Thyroid gland (tissue), 4 donors: Measurements from ENCODE around the gene POLR1D. TPM values are rescaled to one million over a fixed set of nuclear protein-coding genes. Genes with fewer than 3 reads are reported as not detected.
A peak's percentile ranks its signal among the peaks of the same experiment; 100 is the strongest.

Experiments
- DNase-seq, 2 donors: peaks; one replicate each; pipeline ENCODE4 v3.0.0-alpha.2; 2019
- H3K27ac ChIP-seq, 3 donors: fragments of 200-600 bp; sonication (generic); 1 replicate in 2 of 3; 2 replicates in 1 of 3; pipeline ENCODE4 v1.5.1; 2016 to 2019; ENCODE audit warnings: mild to moderate bottlenecking in 1 of 3, moderate library complexity in 1 of 3
- H3K27me3 ChIP-seq: fragments of 200-600 bp; sonication (generic); one replicate; pipeline ENCODE4 v1.5.1; 2019
- H3K36me3 ChIP-seq, 2 donors: fragments of 200-600 bp; sonication (generic); one replicate each; pipeline ENCODE4 v1.5.1; 2016 to 2019
- H3K4me1 ChIP-seq, 2 donors: fragments of 200-600 bp; sonication (generic); one replicate each; pipeline ENCODE4 v1.5.1; 2017 to 2019
- H3K4me3 ChIP-seq, 3 donors: fragments of 200-600 bp; sonication (generic); replicated peaks in 1 of 3; 1 replicate in 2 of 3; 2 replicates in 1 of 3; pipeline ENCODE4 v1.5.1; 2016; ENCODE audit warnings: mild to moderate bottlenecking in 1 of 3
- H3K9me3 ChIP-seq: fragments of 200-600 bp; sonication (generic); one replicate; pipeline ENCODE4 v1.5.1; 2017
- POLR2A ChIP-seq, 2 donors: fragments of 450-650 bp; IDR thresholded peaks; one replicate each; pipeline ENCODE4 v1.6.1; 2017; ENCODE audit warnings: antibody characterized with exemption in 2 of 2, mild to moderate bottlenecking in 2 of 2, moderate library complexity in 1 of 2
- WGBS, 2 donors: methylation state at CpG; one replicate each; pipeline ENCODE4 v1.1.5; 2017; 5-methylcytosine and 5-hydroxymethylcytosine counted together
- intact Hi-C: fragments of 100-400 bp; cut with DNase I; formaldehyde crosslinking; loops from one replicate; pipeline ENCODE4 v1.15.1; 2023
- total RNA-seq, 4 donors: library from RNA; depleted of rRNA; stranded (reverse); fragments of >200 nt; gene quantifications; one replicate each; pipeline ENCODE4 v1.2.3, GENCODE V29; 2016
- TF ChIP-seq, protein P1 (sequence below), 6 experiments: fragments of 200-600 bp in 3 of 6; fragments of 450-650 bp in 3 of 6; sonication (generic) in 3 of 6; IDR thresholded peaks; one replicate each; pipeline ENCODE4 v1.5.1; 2016 to 2019; ENCODE audit warnings: antibody characterized with exemption in 6 of 6, mild to moderate bottlenecking in 2 of 6, inconsistent platforms in 1 of 6, moderate library complexity in 1 of 6

Gene POLR1D
- total RNA-seq, 4 donors from 2014 or later, result 64.1 to 111 (median 87.0) TPM

DNA sequence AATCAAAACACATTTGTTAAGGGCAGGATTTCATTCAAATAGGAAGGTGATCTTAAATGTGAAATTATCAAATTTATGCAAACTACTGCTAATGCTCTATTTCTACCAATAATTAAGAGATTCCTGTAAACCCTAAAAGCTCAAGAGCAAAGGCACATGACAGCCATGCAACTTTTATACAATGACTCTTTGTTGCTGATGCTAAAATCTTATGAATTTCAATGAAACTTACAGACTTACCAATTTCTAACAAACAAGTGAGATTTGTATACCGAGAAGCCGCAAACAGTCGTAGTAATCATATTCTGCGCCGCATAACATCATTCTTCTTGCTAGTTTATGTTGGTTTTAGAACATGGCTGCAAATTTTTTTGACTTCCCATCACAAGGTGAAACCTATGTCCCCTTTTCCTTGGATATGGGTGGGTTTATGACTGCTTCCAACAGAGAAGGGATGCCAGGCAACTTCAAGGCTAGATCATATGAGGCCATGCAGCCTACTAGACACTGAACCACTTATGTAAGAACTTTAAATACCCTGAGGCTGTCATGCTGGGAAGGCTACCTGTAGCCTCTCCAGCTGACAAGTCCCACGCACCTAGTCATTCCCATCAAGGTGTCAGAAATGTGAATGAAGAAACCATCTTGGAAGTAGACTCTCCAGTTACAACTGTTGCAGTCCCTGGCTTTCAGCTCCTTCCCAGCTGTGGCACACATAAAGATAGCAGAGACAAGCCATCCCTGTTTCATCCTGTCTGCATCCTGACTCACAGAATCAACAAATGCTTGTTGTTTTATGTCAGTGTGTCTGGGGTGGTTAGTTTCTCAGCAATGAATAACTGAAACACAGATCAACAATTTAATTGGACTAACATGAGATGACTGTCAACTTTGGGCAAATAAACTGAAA is 43.3 kb upstream of the POLR1D start:
- H3K27me3 ChIP-seq, result no peaks in the 10 kb centered on the region
- TF ChIP-seq, protein P1, sequence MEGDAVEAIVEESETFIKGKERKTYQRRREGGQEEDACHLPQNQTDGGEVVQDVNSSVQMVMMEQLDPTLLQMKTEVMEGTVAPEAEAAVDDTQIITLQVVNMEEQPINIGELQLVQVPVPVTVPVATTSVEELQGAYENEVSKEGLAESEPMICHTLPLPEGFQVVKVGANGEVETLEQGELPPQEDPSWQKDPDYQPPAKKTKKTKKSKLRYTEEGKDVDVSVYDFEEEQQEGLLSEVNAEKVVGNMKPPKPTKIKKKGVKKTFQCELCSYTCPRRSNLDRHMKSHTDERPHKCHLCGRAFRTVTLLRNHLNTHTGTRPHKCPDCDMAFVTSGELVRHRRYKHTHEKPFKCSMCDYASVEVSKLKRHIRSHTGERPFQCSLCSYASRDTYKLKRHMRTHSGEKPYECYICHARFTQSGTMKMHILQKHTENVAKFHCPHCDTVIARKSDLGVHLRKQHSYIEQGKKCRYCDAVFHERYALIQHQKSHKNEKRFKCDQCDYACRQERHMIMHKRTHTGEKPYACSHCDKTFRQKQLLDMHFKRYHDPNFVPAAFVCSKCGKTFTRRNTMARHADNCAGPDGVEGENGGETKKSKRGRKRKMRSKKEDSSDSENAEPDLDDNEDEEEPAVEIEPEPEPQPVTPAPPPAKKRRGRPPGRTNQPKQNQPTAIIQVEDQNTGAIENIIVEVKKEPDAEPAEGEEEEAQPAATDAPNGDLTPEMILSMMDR (IDR thresholded peaks at IDR 0.05), result no peak
- no peak for TF ChIP-seq POLR2A (IDR thresholded peaks at IDR 0.05)
- WGBS, 2 donors, result 96 to 97% methylated on average over 6 of the region's 6 CpGs
- H3K9me3 ChIP-seq, result no peaks in the 10 kb centered on the region
- peaks cover under 1 to 2% of the 10 kb centered on the region in 2 donors for H3K4me1 ChIP-seq
- intact Hi-C loops, result no loop called here
- H3K4me3 ChIP-seq, result no peak overlapping the region
- no peak overlapping the region for H3K27ac ChIP-seq
- no peak for DNase-seq
- H3K36me3 ChIP-seq, result no peaks in the 10 kb centered on the region

- Histone ChIP-seq H3K4me3 (no peak overlapping the region), H3K27me3 (no peaks in the 10 kb centered on the region), H3K9me3 (no peaks in the 10 kb centered on the region), H3K4me1 (peaks cover 2 to 7% of the 10 kb centered on the region in 2 donors), H3K36me3 (no peaks in the 10 kb centered on the region), H3K27ac (peak overlapping the region in 2 of 3 donors; percentile 12 to 48)
- no peak for TF ChIP-seq POLR2A (IDR thresholded peaks at IDR 0.05)
- TF ChIP-seq, protein P1 (IDR thresholded peaks at IDR 0.05), result no peak
- WGBS, 2 donors, result 17 to 20% methylated on average over 4 of the region's 4 CpGs
- intact Hi-C loops, result no loop called here
- DNase-seq, result no peak
These were observed 38.0 kb upstream of the POLR1D start for GRCh38 chr13:27583645-27584044.

GRCh38 chr13:27587095-27587746 is 34.5 kb upstream of the POLR1D start:
- Histone ChIP-seq H3K27me3 (no peaks in the 10 kb centered on the region), H3K9me3 (no peaks in the 10 kb centered on the region), H3K4me3 (no peak overlapping the region), H3K4me1 (peaks cover 7 to 11% of the 10 kb centered on the region in 2 donors), H3K36me3 (no peaks in the 10 kb centered on the region), H3K27ac (no peak overlapping the region)
- 78 to 85% methylated on average over 5 of the region's 5 CpGs for WGBS, 2 donors
- no peak for DNase-seq
- TF ChIP-seq, protein P1 (IDR thresholded peaks at IDR 0.05), result no peak
- TF ChIP-seq POLR2A (IDR thresholded peaks at IDR 0.05), result no peak
- intact Hi-C loops, result no loop called here

DNA sequence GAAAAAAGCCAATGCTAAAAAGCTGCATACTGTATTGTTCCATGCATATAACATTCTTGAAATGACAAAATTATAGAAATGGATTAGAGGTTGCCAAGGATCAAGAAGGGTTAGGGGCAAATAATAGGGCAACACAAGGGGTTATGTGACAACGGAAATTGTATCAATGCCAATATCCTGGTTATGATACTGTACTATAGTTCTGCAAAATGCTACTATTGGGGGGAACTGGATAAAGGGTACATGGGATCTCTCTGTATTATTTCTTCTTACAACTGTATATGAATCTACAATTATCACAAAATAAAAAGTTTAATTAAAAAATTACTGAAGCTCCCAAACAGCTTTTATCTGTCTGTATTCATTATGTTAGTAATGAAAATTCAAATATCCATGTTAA is 33.3 kb upstream of the POLR1D start:
- Histone ChIP-seq H3K27me3 (no peaks in the 10 kb centered on the region), H3K36me3 (no peaks in the 10 kb centered on the region), H3K4me3 (no peak overlapping the region), H3K4me1 (peaks cover 6 to 11% of the 10 kb centered on the region in 2 donors), H3K9me3 (no peaks in the 10 kb centered on the region), H3K27ac (no peak overlapping the region)
- intact Hi-C loops, result no loop called here
- 96 to 98% methylated on average over 1 of the region's 1 CpG for WGBS, 2 donors
- no peak for DNase-seq
- no peak for TF ChIP-seq POLR2A (IDR thresholded peaks at IDR 0.05)
- TF ChIP-seq, protein P1 (IDR thresholded peaks at IDR 0.05), result no peak

- Histone ChIP-seq H3K27me3 (no peaks in the 10 kb centered on the region), H3K27ac (no peak overlapping the region), H3K9me3 (no peaks in the 10 kb centered on the region), H3K4me3 (no peak overlapping the region), H3K36me3 (no peaks in the 10 kb centered on the region), H3K4me1 (peaks cover 0 to 9% of the 10 kb centered on the region in 2 donors)
- TF ChIP-seq, protein P1 (IDR thresholded peaks at IDR 0.05), result no peak
- TF ChIP-seq POLR2A (IDR thresholded peaks at IDR 0.05), result no peak
- DNase-seq, result no peak
- intact Hi-C loops, result no loop called here
These were observed 28.8 kb upstream of the POLR1D start for GRCh38 chr13:27592865-27593264.
